Measurements from ENCODE around the gene KCNQ1.

KCNQ1 gene

GRCh38 chr11:2423157-2424025 lies 21.4 kb upstream of the KCNQ1 start:
- DNase-seq (ENCODE audit: low read depth in 3 of 3), result no peak

GRCh38 chr11:2424811-2425495 lies 19.9 kb upstream of the KCNQ1 start:
- DNase-seq (ENCODE audit: low read depth in 3 of 3), result no peak

- DNase-seq (ENCODE audit: low read depth in 3 of 3), result no peak
Measured at GRCh38 chr11:2425506-2425905, 19.3 kb upstream of the KCNQ1 start.

GRCh38 chr11:2426221-2426620 lies 18.6 kb upstream of the KCNQ1 start:
- DNase-seq (ENCODE audit: low read depth in 3 of 3), result no peak

GRCh38 chr11:2426826-2427521 lies 17.8 kb upstream of the KCNQ1 start:
- no peak for DNase-seq (ENCODE audit: low read depth in 3 of 3)

- no peak for DNase-seq (ENCODE audit: low read depth in 3 of 3)
Measured at GRCh38 chr11:2427721-2428321, 17.0 kb upstream of the KCNQ1 start.

GRCh38 chr11:2428322-2428795 lies 16.4 kb upstream of the KCNQ1 start:
- peak; percentile 79 to 85 (median 81) for DNase-seq (ENCODE audit: low read depth in 3 of 3)

- no peak for DNase-seq (ENCODE audit: low read depth in 3 of 3)
Measured at GRCh38 chr11:2431395-2431794, 13.4 kb upstream of the KCNQ1 start.

- DNase-seq (ENCODE audit: low read depth in 3 of 3), result no peak
Measured at GRCh38 chr11:2432171-2432621, 12.6 kb upstream of the KCNQ1 start.

GRCh38 chr11:2432628-2433071 lies 12.2 kb upstream of the KCNQ1 start:
- DNase-seq (ENCODE audit: low read depth in 3 of 3), result no peak

GRCh38 chr11:2433106-2433925 lies 11.5 kb upstream of the KCNQ1 start:
- no peak for DNase-seq (ENCODE audit: low read depth in 3 of 3)

- DNase-seq (ENCODE audit: low read depth in 3 of 3), result no peak
Measured at GRCh38 chr11:2434008-2434407, 10.8 kb upstream of the KCNQ1 start.

- no peak for DNase-seq (ENCODE audit: low read depth in 3 of 3)
Measured at GRCh38 chr11:2434506-2435255, 10.1 kb upstream of the KCNQ1 start.

GRCh38 chr11:2435288-2436012 lies 9.4 kb upstream of the KCNQ1 start:
- no peak for DNase-seq (ENCODE audit: low read depth in 3 of 3)

- no peak for DNase-seq (ENCODE audit: low read depth in 3 of 3)
Measured at GRCh38 chr11:2436013-2436520, 8.7 kb upstream of the KCNQ1 start.

- no peak for DNase-seq (ENCODE audit: low read depth in 3 of 3)
Measured at GRCh38 chr11:2436521-2437031, 8.2 kb upstream of the KCNQ1 start.

- DNase-seq (ENCODE audit: low read depth in 3 of 3), result no peak
Measured at GRCh38 chr11:2437516-2437915, 7.3 kb upstream of the KCNQ1 start.

GRCh38 chr11:2439820-2440219 lies 5.0 kb upstream of the KCNQ1 start:
- DNase-seq (ENCODE audit: low read depth in 3 of 3), result no peak

GRCh38 chr11:2440646-2441045 lies 4.2 kb upstream of the KCNQ1 start:
- DNase-seq (ENCODE audit: low read depth in 3 of 3), result no peak
